GM18517 (cell line): ENCODE measurements around the gene KCNQ1.
"Not testable (repeated sequence)": the region's sequence is repeated elsewhere in the genome, so short reads cannot be mapped to it uniquely, and the experiment has no call there.

Experiments used
- ATAC-seq: cut with Tn5 transposase; IDR thresholded peaks from one replicate; pipeline ENCODE4 v1.9.1; 2021; ENCODE audit warnings: mild to moderate bottlenecking, moderate library complexity; ENCODE audit not compliant: unreplicated experiment

Gene KCNQ1

GRCh38 chr11:2587976-2588748 lies 143.4 kb downstream of the KCNQ1 start:
- no peak for ATAC-seq

- ATAC-seq, result no peak
Measured at GRCh38 chr11:2588809-2589537, 144.2 kb downstream of the KCNQ1 start.

DNA sequence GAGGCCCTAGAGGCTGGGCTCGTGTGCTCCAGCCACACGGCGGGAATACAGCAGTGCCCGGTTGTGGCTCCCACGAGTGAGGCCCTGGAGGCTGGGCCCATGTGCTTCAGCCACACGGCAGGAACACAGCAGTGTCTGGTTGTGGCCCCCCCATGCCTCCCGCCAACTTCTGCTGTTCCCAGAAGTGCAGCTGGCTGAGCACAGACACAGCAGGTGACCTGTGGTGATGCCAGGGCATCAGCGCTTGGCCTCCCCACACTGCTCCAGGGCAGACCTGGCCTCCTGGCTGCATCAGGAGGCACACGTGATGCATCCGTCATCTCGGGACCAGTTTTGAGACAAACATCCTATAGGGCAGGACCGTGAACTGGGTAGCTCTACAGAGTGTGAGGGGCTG lies 144.7 kb downstream of the KCNQ1 start:
- no peak for ATAC-seq

DNA sequence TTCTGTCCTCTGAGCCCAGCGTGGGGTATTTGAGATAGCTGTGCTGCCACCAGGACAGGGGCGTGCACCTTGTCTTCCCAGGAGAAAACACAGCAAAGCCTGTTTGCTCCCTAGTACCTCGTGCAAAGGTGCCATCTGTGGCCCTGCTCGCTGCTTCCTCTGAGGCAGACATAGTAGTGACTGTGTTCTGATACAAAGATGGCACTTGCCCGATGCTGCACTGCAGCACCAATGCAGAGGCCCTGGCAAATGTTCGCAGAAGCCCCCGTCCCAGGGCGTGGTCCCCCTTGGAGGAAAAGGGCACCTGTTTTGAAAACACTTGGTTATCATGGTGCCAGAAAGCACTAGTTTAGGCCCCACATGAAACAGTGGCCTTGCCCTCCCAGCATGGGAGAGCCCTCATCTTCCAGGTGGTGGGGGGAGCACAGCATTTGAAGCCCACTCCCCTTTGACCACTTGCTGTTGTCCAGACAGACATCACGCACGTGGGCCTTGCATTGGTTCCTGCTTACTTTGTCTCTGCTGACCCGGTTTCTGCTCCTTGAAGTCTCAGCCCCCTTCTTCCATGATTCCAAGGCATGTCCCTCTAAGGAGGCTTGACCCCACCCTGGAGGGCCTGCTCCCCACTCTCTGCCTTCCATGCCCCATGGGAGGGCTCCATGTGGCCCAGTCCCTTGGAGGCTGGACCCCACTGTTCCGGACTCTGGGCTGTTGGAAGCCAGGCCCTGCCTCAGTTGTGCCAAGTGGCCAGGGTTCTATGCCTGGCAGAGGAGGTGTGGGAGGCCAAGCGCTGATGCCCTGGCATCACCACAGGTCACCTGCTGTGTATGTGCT lies 145.5 kb downstream of the KCNQ1 start:
- ATAC-seq, result no peak

GRCh38 chr11:2590965-2591754 lies 146.4 kb downstream of the KCNQ1 start:
- no peak for ATAC-seq

GRCh38 chr11:2591805-2592204 lies 147.0 kb downstream of the KCNQ1 start:
- ATAC-seq, result no peak

- ATAC-seq, result no peak
Measured at GRCh38 chr11:2592559-2593392, 148.0 kb downstream of the KCNQ1 start.

- no peak for ATAC-seq
Measured at GRCh38 chr11:2593393-2593950, 148.7 kb downstream of the KCNQ1 start.

GRCh38 chr11:2594267-2594666 lies 149.5 kb downstream of the KCNQ1 start:
- no peak for ATAC-seq

GRCh38 chr11:2595204-2595603 lies 150.4 kb downstream of the KCNQ1 start:
- no peak for ATAC-seq

DNA sequence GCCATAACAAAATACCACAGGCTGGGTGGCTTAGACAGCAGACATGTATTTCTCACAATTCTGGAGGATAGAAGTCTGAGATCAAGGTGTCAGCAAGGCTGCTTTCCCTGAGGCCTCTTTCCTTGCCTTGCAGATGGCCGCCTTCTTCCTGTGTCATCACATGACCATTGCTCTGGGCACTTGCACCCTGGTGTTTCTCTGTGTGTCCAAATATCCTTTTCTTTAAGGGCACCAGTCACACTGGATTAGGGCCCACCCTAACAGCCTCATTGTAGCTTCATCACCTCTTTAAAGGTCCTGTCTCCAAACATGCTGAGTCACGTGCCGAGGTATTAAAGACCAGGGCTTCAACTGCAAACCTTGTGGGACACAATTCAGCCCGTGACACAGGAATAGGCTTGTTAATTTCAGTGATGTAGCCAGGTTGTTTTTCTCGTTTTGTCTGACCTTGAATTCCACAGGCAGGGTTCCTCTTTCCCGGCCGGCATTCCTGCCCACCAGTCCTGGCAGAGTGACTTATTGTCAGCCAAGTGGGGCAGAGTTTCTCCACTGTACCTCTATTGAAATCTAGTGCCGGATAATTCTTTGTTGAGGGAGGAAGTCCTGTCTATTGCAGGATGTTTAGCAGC lies 154.9 kb downstream of the KCNQ1 start:
- no peak for ATAC-seq

- ATAC-seq, result no peak
Measured at GRCh38 chr11:2609345-2609744, 164.5 kb downstream of the KCNQ1 start.

- no peak for ATAC-seq
Measured at GRCh38 chr11:2612884-2613571, 168.2 kb downstream of the KCNQ1 start.

GRCh38 chr11:2621894-2622293 lies 177.1 kb downstream of the KCNQ1 start:
- no peak for ATAC-seq

GRCh38 chr11:2625183-2625582 lies 180.4 kb downstream of the KCNQ1 start:
- no peak for ATAC-seq

DNA sequence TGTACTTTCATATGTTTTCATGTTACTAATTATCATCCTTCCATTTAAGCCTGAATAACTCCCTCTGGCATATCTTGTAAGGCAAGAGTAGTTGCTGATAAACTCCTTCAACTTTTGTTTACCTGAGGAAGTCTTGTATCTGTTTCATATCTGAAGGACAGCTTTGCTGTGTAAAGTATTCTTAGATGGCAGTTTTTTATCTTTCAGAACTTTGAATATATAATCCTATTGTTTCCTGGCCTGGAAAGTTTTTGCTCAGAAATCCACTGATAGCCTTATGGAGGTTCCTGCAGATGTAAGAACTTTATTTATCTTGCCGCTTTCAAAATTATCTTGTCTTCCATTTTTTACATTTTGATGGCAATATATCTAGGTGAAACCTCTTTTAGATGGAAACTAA lies 185.9 kb downstream of the KCNQ1 start:
- no peak for ATAC-seq

GRCh38 chr11:2631161-2631560 lies 186.4 kb downstream of the KCNQ1 start:
- no peak for ATAC-seq

DNA sequence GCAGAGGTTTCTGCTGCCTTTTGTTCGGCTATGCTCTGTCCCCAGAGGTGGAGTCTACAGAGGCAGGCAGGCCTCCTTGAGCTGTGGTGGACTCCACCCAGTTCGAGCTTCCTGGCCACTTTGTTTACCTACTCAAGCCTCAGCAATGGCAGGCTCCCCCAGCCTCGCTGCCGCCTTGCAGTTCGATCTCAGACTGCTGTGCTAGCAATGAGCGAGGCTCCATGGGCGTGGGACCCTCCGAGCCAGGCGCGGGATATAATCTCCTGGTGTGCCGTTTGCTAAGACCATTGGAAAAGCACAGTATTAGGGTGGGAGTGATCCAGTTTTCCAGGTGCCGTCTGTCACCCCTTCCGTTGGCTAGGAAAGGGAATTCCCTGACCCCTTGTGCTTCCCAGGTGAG lies 195.0 kb downstream of the KCNQ1 start:
- not testable (repeated sequence) for ATAC-seq
